Spinal cord (tissue), 10 donors: ENCODE measurements around the gene ERGIC3. TPM values are rescaled to one million over a fixed set of nuclear protein-coding genes. Genes with fewer than 3 reads are reported as not detected.

Source experiments
- DNase-seq, 6 donors: peaks; one replicate each; pipeline versions ENCODE4 v3.0.0 to v3.0.0-alpha.2; 2013 to 2015; ENCODE audit warnings: low spot score in 6 of 6, low read depth in 4 of 6
- H3K27ac ChIP-seq: one replicate; pipeline ENCODE4 v1.5.1; 2013; ENCODE audit warnings: low read depth, low read length, control low read depth
- H3K27me3 ChIP-seq: one replicate; pipeline ENCODE4 v1.6.1; 2013; ENCODE audit warnings: low read length; ENCODE audit not compliant: control insufficient read depth, insufficient read depth
- H3K36me3 ChIP-seq: one replicate; pipeline ENCODE4 v1.6.1; 2013; ENCODE audit warnings: low read length; ENCODE audit not compliant: control insufficient read depth, insufficient read depth
- H3K4me1 ChIP-seq: one replicate; pipeline ENCODE4 v1.6.1; 2013; ENCODE audit warnings: low read length; ENCODE audit not compliant: control insufficient read depth, insufficient read depth
- H3K4me3 ChIP-seq: one replicate; pipeline ENCODE4 v1.5.1; 2013; ENCODE audit warnings: low read depth, low read length, control low read depth
- H3K9me3 ChIP-seq: one replicate; pipeline ENCODE4 v1.6.1; 2013; ENCODE audit warnings: low read length; ENCODE audit not compliant: control insufficient read depth, insufficient read depth
- WGBS: methylation state at CpG from one replicate; pipeline ENCODE4 v1.1.5; 2013; ENCODE audit warnings: missing lambda C conversion rate; ENCODE audit not compliant: insufficient coverage; 5-methylcytosine and 5-hydroxymethylcytosine counted together
- polyA plus RNA-seq, 2 donors: library from polyadenylated mRNA; unstranded; fragments of 120-200 nt; gene quantifications; one replicate each; pipeline ENCODE4 v1.2.1, GENCODE V29; 2013; ENCODE audit not compliant: insufficient read length in 2 of 2
- total RNA-seq, 2 donors: library from RNA; depleted of rRNA in 1 of 2; stranded (reverse); fragments of 120-200 nt in 1 of 2; fragments of >200 nt in 1 of 2; gene quantifications; one replicate each; pipeline versions ENCODE4 v1.2.3 to v1.2.4, GENCODE V29; 2013 to 2014
- donor health status: healthy.

Gene ERGIC3
- total and polyA plus RNA-seq, 4 donors, result 197 to 336 (median 276) TPM

DNA sequence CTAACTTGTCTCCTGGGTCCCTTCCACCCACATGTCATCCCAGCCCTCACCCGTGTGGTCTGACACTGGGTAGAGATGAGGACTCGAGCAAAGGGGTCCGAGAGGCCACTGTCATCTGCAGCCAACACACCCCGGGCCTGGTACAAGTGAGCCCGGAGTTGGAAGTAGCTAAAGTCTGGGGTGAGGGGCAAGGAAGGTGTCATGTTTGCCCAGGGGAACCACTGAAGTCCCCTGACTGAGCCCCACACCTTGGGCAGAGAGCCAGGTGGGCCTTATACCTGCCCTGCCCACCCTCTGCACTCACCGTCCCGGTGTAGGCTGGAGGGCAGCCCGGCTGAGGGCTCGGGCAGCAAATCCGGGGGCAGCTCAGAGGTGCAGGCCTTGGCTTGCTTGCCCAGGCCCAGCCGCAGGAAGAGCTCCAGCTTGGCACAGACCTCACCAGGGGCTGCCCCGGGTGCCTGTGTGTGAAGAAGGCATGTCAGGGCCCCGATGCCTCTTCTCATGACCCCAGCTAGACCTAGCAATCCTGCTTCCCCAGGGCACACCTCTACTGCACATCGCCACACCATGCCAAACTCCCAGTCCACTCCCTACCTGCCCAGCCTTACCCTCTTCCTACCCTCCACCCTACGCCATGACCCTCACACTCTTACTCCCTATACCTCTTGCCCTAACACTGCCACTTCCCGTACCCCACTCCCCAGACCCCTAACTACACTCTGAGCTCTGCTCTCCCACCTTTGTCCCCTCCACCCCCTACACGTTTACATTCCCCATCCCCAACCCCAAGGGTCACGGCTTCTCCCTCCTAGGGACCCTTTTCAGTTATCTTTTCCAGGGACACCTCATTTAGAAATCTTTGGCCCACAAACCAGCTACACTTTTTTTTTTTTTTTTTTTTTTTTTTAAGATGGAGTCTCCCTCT is 42.0 kb downstream of the ERGIC3 start:
- Histone ChIP-seq H3K36me3 (no peaks in the 10 kb centered on the region), H3K4me1 (no peaks in the 10 kb centered on the region), H3K9me3 (no peaks in the 10 kb centered on the region), H3K27me3 (no peaks in the 10 kb centered on the region), H3K27ac (no peak overlapping the region), H3K4me3 (no peak overlapping the region)
- DNase-seq, result no peak
- WGBS, result 84% methylated on average over 18 of the region's 18 CpGs

DNA sequence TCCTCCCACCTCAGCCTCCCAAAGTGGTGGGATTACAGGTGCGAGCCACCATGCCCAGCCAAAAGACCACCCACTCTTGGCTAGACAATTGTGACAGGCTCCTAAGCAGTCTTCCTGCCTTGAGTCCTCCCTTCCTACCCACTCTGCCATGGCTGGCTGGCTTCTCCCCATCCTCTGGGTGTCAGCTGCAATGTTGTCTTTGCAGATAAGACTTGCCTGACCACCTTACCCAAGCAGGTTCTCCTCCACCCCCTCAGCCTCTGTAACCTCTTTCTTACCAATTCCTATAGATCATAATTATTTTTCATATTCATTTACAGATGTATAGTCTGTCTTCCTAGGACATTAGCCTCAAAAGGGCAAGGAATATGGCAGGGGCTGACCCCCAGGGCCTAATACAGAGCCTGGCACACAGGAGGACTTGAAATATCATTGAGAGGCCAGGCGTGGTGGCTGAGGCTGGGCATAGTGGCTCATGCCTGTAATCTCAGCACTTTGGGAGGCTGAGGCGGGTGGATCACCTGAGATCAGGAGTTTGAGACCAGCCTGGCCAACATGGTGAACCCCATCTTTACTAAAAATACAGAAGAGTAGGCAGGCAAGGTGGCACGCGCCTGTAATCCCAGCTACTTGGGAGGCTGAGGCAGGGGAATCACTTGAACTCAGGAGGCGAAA is 45.0 kb downstream of the ERGIC3 start:
- Histone ChIP-seq H3K4me1 (no peaks in the 10 kb centered on the region), H3K4me3 (no peak overlapping the region), H3K27me3 (no peaks in the 10 kb centered on the region), H3K9me3 (no peaks in the 10 kb centered on the region), H3K27ac (no peak overlapping the region), H3K36me3 (no peaks in the 10 kb centered on the region)
- WGBS, result 100% methylated on average over 4 of the region's 6 CpGs
- no peak for DNase-seq

DNA sequence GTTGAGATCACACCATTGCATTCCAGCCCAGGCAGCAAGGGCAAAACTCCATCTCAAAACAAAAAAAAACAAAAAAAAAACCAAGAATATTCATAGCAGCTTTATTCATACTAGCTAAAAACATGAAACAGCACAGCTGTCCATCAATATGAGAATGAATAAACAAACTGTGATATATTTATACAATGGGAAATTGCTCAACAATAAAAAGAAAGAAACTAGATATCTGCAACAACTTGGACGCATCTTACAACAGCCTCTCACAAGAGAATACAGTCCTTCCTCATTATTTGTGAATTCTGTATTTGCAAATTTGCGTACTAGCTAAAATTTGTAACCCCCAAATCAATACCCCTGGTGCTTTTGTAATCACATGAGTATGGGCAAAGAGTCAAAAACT is 45.6 kb downstream of the ERGIC3 start:
- Histone ChIP-seq H3K4me1 (no peaks in the 10 kb centered on the region), H3K36me3 (no peaks in the 10 kb centered on the region), H3K27ac (no peak overlapping the region), H3K9me3 (no peaks in the 10 kb centered on the region), H3K4me3 (no peak overlapping the region), H3K27me3 (no peaks in the 10 kb centered on the region)
- WGBS, result no CpG with 5 or more reads among the region's 2 CpGs
- DNase-seq, result no peak

DNA sequence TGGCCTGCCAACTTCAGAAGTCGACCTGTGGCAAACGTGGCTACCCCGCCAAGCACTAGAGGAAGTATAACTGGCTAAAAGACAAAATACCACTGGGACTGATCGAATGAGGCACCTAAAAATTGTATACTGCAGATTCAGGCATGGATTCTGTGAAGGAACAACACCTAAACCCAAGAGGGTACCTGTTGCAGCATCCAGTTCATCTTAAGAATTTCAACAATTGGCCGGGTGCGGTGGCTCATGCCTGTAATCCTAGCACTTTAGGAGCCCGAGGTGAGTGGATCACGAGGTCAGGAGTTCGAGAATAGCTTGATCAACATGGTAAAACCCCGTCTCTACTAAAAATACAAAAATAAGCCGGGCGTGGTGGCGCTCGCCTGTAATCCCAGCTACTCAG is 46.5 kb downstream of the ERGIC3 start:
- no peak for DNase-seq
- no peak overlapping the region for H3K27ac ChIP-seq
- H3K4me1 ChIP-seq, result no peaks in the 10 kb centered on the region
- no peaks in the 10 kb centered on the region for H3K36me3 ChIP-seq
- no peak overlapping the region for H3K4me3 ChIP-seq
- no peaks in the 10 kb centered on the region for H3K27me3 ChIP-seq
- no peaks in the 10 kb centered on the region for H3K9me3 ChIP-seq
- 96% methylated on average over 4 of the region's 14 CpGs for WGBS

DNA sequence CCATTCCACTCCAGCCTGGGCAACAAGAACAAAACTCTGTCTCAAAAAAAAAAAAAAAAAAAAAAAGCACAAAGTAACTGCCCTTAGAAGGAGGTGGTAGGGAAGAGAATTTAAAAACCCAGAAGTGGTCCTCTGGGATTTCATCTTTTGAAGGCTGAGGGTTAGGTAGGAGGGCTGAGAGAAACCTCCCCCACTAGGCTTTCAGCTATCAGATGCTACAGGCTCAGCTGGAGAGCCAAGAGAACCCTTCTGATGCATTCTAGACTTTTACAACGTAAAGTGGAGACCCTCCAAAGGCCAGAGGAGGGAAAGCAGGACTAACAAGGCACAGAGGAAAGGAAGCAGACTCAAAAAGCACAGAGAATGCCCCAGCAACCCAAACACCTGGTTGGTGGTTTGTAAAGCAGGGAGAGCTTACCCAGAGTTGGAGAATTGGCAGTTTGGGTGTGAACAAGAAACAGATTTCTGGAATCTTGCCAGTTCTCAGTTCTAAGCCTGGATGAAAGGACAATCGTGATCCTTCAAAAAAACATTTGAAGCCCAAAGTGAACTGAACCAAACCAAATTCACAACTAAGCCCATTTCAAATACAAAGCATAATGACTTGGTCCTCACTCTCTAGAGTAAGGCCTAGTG is 50.6 kb downstream of the ERGIC3 start:
- DNase-seq, result peak in 1 of 6 donors; percentile 21
- no CpG with 5 or more reads among the region's 2 CpGs for WGBS
- no peak overlapping the region for H3K27ac ChIP-seq

DNA sequence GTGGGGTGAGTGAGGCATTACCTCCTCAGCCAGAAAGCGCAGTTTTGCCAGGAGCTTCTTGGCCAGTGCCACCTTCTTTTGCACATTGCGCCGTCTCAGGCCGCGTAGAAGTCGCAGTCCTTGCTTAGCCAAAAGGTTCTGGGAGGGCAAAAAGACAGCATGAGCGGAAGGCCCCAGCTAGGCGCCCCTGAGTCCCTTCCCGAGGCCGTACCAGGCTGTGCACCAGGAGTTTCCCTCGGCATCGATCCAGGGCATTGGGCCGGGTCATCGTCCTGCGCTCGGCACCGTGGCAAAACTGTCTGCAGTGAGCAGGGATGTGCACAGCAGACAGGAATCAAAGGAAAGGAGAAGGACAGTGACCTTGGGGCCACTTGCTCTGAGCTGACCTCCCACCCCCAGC is 53.6 kb downstream of the ERGIC3 start:
- H3K36me3 ChIP-seq, result peaks cover 2% of the 10 kb centered on the region
- peaks cover 3% of the 10 kb centered on the region for H3K27me3 ChIP-seq
- 83% methylated on average over 17 of the region's 17 CpGs for WGBS
- no peak overlapping the region for H3K4me3 ChIP-seq
- H3K27ac ChIP-seq, result no peak overlapping the region
- no peak for DNase-seq
- H3K4me1 ChIP-seq, result peaks cover under 1% of the 10 kb centered on the region
- no peaks in the 10 kb centered on the region for H3K9me3 ChIP-seq

More for the DNA sequence above, 50.6 kb downstream of the ERGIC3 start:
- no peaks in the 10 kb centered on the region for H3K27me3 ChIP-seq
- H3K36me3 ChIP-seq, result no peaks in the 10 kb centered on the region
- no peaks in the 10 kb centered on the region for H3K4me1 ChIP-seq
- no peak overlapping the region for H3K4me3 ChIP-seq
- H3K9me3 ChIP-seq, result no peaks in the 10 kb centered on the region

DNA sequence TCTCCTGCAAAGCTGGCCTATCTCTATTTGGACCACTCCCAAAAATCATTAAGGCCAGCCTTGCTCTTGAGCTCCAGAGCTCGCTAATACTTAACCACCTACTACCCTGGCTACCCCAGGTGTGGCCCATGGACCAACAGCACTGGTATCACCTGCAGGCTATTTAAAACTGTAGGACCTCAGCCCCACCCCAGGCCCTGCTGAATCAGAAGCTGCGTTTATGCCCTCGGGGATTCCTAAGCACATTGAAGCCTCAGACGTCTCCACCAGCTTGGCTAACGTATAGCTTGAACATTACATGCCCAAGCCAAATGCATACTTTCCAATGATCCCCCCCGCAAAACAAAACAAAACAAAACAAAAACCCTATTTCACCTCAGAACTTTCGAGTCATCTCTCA is 54.0 kb downstream of the ERGIC3 start:
- H3K27me3 ChIP-seq, result peaks cover 7% of the 10 kb centered on the region
- no peak for DNase-seq
- no peaks in the 10 kb centered on the region for H3K9me3 ChIP-seq
- H3K4me3 ChIP-seq, result no peak overlapping the region
- H3K36me3 ChIP-seq, result peaks cover 2% of the 10 kb centered on the region
- WGBS, result 75% methylated on average over 7 of the region's 7 CpGs
- peaks cover 5% of the 10 kb centered on the region for H3K4me1 ChIP-seq
- no peak overlapping the region for H3K27ac ChIP-seq

DNA sequence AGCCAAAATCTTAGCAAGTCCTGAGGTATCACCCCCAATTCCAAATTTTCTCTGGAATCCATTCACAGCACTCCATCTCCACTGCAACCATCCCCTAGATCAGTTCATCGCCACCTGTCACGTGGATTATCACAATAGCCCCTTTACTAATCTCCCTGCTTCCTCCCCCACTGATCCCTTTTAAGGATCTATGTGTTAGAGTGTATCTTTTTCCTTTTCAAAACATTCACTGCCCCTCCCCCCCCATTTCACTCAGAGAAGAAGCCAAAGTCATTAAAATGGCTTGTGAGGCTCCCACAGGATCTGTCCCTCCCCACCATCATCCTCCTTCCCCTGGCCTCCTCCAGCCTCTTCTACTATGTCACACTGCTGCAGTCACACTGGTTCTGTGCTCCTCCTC is 55.3 kb downstream of the ERGIC3 start:
- H3K9me3 ChIP-seq, result no peaks in the 10 kb centered on the region
- WGBS, result no CpG with 5 or more reads among the region's 2 CpGs

DNA sequence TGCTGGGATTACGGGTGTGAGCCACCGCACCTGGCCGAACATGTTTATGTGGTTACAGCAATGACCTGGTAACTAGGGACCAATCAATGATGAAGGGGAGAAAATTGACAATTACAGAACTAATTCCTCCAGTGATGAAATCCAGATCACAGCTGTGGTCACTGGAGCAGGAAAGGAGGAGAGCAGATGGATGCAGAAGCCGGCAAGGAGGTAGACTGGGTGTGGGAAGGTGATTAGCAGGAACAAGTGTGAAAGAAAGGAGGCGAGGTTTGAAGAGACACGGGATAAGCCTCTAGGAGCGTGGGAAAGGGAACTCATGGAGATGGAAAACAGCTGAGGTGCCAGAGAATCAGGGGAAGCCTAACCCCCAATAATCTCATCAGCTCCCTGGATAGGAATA is 56.6 kb downstream of the ERGIC3 start:
- Histone ChIP-seq H3K27me3 (peaks cover 26% of the 10 kb centered on the region), H3K4me1 (peaks cover 21% of the 10 kb centered on the region), H3K9me3 (no peaks in the 10 kb centered on the region), H3K4me3 (no peak overlapping the region), H3K36me3 (peaks cover 2% of the 10 kb centered on the region), H3K27ac (no peak overlapping the region)
- WGBS, result 65% methylated on average over 4 of the region's 7 CpGs
- no peak for DNase-seq

More for the DNA sequence above, 55.3 kb downstream of the ERGIC3 start:
- DNase-seq, result no peak
- Histone ChIP-seq H3K36me3 (peaks cover 2% of the 10 kb centered on the region), H3K4me1 (peaks cover 18% of the 10 kb centered on the region), H3K27ac (no peak overlapping the region), H3K4me3 (no peak overlapping the region), H3K27me3 (peaks cover 17% of the 10 kb centered on the region)
